Muscle of back (tissue), 11 donors: ENCODE data around the gene DYSF. TPM values are rescaled to one million over a fixed set of nuclear protein-coding genes. Genes with fewer than 3 reads are reported as not detected.
A peak's percentile ranks its signal among the peaks of the same experiment; 100 is the strongest.

Source experiments
- DNase-seq, 3 donors: peaks; one replicate each; pipeline versions ENCODE4 v3.0.0 to v3.0.0-alpha.2; 2013
- polyA plus RNA-seq, 10 donors: library from polyadenylated mRNA; unstranded; fragments of 120-200 nt; gene quantifications; one replicate each; pipeline ENCODE4 v1.2.1, GENCODE V29; 2013; ENCODE audit not compliant: insufficient read length in 10 of 10

Gene DYSF
- polyA plus RNA-seq, 10 donors = 75.3 to 143 (median 114) TPM

- DNase-seq = no peak
Observed at GRCh38 chr2:71455741-71456569, 2.6 kb downstream of the DYSF start.

DNA sequence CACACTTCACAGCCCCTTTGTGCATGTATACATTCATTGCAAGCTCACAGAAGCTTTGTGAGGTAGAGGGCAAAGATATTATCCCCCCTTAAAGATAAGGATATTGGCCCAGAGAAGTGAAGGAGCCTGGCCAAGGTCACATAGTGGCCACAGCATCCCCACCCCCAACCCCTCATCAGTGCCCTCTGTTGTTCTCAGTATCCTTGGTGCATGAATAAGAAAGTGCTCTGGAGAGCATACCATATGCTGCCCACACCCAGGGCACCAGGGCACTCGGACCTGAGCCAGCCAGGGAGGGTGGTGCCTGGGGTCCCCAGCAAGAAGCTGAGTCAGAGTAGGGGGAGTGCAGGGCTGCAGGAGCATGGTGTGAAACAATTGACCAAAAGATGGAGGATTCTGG is 3.3 kb downstream of the DYSF start:
- no peak for DNase-seq

DNA sequence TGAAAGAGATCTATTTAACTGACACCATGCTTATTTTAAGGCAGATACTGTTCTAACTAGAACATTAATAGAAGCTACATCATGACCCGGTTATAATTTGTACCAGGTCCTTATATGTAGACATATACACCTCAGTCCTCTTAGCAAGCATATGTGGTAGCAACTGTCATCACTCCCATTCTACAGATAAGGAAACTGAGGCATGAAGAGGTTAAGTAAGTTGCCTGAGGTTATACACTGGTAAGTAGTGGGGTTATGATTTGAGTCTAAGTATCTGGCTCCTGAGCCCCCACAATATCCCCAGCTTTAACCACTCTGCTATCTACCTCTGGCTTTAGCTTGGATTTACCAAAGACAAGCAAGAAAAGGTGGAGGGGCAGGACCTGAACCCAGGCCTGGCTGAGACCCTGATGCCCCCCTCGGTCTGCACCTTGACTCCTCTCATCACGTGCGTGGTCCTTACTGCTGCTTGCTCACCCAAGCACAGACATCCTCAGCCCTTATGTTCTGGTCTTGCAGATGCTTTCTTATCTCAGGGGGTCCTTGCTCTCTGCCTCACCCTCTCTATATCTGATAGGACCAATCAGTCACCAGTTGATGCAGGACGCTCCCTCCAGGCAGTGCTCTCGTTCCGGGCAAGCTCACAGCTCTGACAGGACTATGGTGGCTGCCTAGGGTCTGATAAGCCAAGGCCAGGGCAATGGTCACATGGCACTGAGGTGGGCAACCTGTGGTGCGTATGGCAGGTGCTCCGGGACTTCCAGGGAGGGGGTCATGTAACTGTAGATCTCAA is 4.0 kb downstream of the DYSF start:
- no peak for DNase-seq

DNA sequence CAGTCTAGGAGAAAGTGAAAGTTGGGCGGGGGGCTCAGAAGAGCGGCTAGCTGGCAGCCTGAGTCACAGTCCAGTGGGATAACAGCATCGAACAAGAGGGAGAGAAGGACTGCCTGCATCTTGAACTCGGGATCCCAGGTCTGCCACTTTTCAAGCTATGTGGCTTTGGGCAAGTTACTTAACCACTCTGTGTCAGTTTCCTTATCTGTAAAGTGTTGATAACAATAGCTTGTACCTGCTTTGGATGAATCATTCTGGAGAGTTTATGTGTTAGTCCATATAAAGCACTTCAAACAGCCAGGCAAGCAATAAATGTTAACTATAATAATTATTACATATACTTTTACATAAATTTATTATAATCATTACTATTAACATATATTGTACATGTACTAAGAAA is 4.6 kb downstream of the DYSF start:
- no peak for DNase-seq

- no peak for DNase-seq
Observed at GRCh38 chr2:71458413-71459083, 5.2 kb downstream of the DYSF start.

DNA sequence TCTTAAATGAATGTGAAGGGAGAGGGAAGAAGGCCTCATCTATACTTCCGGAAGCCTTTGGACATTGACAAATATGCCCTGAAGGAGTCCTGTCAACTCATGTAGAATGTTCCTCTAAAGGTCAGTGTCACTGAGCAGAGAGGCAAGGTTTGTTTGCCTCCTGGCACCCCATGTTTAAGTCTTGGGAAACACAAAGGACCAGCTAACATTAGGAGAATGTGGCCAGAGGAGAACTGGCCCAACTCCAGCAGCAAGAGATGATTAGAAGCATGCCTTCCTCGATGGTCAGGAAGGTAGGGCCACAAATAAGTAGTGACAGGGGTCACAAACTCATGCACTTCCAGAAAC is 5.7 kb downstream of the DYSF start:
- no peak for DNase-seq

DNA sequence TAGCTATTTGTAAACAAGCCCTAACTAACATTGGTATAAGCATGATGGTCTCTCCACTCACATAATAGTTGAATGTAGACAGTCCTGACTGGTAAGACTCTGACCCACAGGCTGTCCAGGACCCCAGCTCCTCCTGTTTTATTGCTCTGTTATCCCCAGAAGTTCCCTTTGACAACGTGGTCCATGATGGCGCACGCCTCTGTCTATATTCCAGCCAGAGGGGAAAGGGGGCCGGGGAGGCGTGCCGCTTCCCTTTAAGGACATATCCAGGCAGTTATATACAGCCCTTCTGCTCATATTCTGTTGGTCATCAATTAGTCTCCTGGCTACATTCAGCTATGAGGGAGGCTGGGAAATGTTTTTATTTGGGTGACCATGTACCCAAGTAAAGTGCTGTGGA is 6.7 kb downstream of the DYSF start:
- DNase-seq = no peak

DNA sequence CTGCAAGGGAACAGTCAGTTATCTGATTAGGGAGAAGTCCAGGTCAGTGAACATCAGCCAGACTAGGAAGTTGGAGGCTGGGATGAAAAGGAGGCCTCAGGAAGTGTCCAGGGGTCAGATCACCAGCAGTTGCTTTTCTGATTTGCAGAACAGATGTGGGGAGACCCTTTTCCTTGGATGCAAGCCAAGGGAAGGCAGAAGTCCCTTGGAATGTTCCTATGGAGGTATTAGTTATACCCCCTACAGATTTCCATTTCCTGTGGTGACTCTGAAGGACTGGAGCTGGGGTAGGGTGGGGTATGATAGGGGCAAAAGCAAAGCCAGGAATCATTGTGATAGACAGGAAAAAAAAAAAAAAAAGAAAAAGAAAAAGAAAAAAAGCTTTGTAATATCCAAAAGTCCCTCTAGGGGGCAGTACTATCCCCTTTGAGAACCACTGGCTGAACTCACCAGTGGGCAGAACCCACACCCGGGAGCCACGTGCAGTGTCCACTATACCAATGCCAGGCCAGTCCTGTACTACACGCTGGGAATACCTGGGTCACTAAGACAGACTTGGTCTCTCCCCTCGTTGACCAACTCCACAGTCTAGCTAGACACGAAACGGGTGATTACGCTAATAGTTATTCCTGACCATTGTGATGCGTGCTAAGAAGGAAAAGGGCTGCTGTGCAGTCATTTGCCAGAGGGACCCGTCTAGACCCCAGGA is 7.4 kb downstream of the DYSF start:
- no peak for DNase-seq

DNA sequence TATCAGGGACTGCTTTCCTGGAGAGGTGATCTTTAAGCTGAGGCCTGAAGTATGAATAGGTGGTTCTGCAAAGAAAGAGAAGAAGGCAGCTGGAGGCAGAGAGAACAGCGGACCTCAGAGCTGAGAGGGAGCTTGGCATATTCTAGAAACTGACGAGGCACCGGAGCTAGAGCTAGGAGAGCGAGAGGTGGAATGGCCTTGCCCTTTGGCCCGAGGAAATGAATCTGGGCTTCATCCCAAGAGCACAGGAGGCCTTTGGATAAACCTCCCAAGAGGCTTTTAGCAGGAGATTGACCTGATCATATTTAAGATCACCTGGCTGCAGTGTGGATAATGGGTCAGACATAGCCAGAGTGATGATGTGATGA is 7.9 kb downstream of the DYSF start:
- DNase-seq = no peak

DNA sequence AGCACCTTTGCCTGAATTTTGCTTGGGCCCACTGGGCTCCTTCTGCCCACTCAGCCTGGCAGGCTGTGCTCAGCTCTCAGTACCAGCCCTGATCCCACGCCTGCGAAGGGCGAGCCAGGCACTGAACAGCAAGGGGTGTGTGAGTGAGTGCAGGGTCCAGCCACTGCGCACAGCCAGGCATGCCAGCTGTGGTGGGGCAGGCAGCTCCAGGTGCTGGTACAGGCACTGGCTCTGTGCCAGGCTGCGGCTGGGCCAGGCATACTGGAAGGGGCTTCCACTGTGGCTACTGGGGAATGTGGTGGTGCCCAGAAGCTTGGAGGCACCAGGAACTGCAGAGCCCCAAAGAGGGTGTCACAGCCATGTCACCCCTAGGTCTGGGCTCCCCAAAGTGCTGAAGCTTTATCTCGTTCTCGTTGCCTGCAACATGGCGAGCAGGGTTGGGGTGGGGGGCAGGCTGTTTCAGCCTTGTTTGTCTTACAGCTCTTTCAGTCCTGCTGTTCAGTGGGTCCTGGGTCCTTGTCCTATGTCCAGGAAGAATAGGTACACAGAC is 8.8 kb downstream of the DYSF start:
- DNase-seq = no peak

DNA sequence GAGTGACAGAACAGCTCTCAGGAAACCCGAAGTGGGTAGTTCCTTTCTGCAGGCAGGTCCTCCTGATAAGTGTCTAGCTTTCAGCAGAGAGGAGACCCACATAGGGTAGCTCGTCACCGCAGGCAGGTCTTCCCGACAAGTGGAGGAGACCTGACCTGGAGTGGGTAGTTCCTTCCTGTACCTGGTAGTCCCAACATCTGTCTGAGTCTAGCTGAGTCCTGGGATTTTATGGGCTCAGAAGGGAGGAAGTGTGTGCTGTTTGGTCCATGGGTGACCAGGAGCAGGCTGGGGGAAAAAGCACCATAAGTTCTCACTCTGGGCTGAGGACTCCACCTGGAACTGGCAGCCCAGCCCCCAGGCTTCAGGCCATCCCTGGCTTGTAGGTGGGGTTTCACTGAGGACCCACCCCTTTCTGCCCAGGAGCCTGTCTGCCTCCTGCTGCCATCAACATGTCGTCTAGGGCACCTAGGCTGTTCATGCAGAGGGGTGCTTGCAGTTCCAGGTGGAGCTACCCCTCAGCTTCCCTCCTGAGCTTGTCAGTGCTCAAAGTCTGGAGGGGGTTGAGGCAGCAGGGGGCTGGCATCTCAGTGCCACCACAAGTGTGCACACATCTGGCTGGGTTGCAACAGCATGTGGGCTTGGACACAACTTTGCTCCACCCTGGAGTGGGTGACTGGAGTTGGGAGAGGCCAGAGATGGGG is 9.4 kb downstream of the DYSF start:
- DNase-seq = no peak

- DNase-seq = peak; percentile 44 to 58 (median 55)
Observed at GRCh38 chr2:71463342-71463654, 9.9 kb downstream of the DYSF start.

DNA sequence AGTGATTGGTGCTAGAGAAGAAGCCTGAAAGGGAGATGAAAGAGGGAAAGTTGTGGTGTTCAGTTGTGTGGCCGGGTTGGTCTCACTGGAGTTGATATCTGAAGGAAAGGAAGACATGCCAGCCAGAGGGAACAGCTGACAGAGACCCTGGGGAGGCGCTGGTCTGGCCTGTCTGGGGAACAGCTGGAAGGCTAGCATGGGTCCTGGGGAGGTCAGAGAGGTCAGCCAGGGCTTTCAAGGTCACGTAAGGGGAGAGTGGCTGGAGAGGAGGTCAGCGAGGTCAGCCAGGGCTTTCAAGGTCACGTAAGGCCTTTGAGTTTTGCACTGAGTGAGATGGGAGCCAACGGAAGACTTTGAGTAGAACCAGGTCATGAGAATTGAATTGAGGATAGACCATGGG is 11.0 kb downstream of the DYSF start:
- DNase-seq = no peak

DNA sequence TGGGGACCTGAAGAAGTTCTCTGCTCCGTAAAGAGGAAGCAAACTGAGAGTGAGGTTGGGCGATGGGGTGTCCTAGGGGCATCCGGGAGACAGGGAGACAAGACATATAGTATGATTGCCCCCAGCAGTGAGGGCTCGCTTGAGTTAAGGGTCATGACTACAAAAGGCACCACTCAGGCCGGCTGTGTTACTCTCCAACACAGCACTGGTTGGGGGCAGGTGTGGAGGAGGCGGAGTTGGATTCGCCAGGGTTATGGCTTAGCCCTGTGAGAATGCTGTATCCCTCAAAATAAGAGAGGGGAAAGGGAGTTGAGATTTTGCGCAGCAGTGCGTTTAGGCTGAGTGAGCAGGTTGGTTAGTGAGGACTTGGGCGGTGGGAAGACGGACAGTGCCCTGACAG is 12.0 kb downstream of the DYSF start:
- no peak for DNase-seq

DNA sequence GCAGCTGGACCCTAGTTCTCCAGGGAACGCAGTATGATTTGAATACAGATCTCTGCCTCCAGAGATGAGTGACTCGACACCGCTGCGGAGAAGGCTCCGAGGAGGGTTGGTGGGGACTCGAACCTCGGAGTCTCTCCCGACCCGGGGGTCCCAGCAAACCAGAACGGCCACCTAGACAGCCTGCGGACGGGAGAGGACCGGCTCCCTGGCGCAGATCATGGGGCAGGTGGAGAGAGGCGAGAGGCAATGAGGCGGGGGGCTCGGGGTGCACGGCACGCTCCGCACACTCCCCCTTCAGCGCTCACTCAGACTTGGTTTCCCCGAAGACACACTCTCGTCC is 12.6 kb downstream of the DYSF start:
- no peak for DNase-seq

GRCh38 chr2:71466301-71467179 is 13.2 kb downstream of the DYSF start:
- DNase-seq = peak in 2 of 3 donors; percentile 54 to 70

- DNase-seq = no peak
Observed at GRCh38 chr2:71467180-71467815, 13.9 kb downstream of the DYSF start.

DNA sequence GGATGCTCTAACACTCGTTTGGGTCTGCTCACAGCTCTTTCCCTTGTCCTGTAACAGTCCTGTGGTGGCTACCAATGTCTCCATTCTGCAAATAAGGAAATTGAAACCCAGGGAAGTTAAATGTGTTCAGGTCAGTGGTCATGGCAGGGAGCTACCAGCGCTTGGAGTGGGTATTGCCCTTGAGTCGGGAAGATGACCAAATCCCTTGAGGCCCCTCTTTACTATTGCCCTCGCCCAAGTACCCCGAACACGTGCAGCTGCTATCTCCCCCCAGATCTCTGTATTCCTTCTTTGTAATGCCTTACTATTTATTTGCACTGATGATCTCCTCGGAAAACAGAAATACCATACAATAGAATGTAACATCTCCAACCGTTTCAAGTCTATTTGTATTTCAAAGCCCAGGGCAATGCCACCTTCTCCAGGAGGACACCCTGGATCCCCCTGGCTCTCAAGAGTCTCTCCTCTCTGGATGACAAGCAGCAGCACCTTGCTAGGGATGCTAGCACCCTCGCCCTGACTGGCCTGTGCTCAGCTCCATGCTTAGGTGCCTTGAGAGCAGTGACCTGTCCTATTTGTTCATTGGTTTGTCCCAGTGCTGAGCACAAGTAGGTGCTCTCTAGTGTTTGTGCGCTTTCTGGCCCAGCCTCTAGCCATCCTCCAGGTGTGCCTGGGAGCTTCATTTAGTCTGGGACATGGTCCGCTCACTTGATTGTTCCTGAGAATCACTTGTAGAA is 15.1 kb downstream of the DYSF start:
- DNase-seq = no peak
